ENCODE data around the gene MCAM.

Gene MCAM

GRCh38 chr11:119307219-119307618 lies 9.7 kb downstream of the MCAM start:
- no peak for DNase-seq (ENCODE audit: low read depth, low spot score)

GRCh38 chr11:119306373-119306890 lies 10.5 kb downstream of the MCAM start:
- peak; percentile 60 for DNase-seq (ENCODE audit: low read depth, low spot score)

- no peak for DNase-seq (ENCODE audit: low read depth, low spot score)
Observed at GRCh38 chr11:119305556-119306372, 11.2 kb downstream of the MCAM start.

DNA sequence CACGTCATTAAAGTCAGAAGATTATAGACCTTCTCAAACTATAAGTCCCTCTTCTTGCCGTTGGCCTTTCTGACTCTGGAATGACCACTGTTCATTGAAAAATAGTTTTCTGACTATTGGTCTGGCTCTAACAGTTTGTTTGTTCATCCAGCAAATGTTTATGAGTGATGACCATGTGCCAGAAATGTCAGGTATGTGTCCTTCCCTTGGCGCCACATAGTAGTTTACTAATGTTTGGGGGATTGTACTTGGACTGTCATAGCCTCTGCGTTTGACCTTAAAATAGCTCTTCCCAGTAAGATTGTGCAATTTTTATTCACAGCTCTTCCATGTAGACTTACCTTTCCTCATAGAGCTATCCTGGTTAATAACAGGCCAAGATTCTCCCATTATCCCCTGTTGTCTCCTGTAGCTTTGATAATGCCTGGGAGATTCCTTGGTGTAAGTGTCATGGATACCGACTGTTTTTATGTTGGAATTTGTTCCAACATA lies 13.7 kb downstream of the MCAM start:
- DNase-seq (ENCODE audit: low read depth, low spot score), result no peak

GRCh38 chr11:119300198-119300964 lies 16.5 kb downstream of the MCAM start:
- no peak for DNase-seq (ENCODE audit: low read depth, low spot score)

- DNase-seq (ENCODE audit: low read depth, low spot score), result no peak
Observed at GRCh38 chr11:119299416-119299815, 17.5 kb downstream of the MCAM start.

DNA sequence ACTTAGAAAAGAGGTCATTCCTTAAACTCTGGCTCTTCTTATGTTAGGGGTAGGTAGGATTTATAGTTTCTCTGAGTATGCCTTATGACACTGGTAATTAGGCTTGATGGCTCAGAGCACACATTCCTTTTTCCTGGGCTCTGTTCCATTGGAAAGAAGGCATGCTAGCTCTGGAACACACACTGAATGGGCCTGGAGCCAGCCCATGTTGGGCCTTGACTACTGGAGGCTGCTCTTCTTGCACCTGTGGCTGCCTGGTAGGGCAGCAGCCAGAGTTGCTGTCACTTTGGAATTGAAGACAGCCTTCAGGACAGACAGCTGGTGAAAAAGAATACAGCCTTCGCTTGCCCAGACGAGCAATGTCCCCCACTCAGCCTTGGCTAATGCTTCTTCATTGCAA lies 18.2 kb downstream of the MCAM start:
- DNase-seq (ENCODE audit: low read depth, low spot score), result no peak

DNA sequence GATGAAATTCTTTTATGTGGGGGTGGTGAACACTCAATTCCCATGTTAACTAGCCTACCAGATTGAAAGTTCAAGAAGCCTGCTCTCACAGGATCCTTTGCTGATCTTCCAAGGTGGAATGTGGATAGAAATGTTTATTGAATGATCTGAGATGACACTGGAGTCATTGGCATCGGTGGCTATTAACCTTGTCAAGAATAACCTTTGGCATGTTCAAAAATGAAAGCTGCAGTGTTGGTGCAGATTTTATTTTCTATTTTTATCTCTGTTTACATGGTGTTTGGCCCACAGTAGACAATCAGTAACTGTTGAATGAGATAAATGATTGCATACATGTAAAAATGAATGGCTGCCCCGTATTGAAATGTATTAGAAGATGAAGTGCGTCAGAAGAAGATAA lies 19.0 kb downstream of the MCAM start:
- DNase-seq (ENCODE audit: low read depth, low spot score), result no peak

- DNase-seq (ENCODE audit: low read depth, low spot score), result no peak
Observed at GRCh38 chr11:119295178-119295577, 21.8 kb downstream of the MCAM start.

- no peak for DNase-seq (ENCODE audit: low read depth, low spot score)
Observed at GRCh38 chr11:119293461-119293860, 23.5 kb downstream of the MCAM start.

DNA sequence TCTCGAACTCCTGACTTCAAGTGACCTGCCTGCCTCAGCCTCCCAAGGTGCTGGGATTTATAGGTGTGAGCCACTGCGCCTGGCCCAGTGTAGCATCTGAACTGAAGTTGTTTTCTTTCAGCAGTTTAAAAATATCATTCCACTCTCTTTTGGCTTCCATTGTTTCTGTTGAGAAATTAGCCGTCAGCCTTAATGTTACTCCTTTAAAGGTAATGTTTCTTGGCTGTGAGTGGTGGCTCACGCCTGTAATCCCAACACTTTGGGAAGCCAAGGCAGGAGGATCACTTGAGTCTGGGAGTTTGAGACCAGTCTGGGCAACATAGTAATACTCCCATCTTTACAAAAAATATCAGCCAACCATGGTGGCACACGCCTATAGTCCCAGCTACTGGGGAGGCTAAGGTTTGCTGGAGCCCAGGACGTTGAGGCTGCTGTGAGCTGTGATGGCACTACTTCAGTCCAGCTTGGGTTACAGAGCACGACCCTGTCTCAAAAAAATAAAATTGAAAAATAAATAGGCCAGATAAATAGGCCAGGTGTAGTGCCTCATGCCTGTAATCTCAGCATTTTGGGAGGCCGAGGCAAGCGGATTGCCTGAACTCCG lies 25.9 kb downstream of the MCAM start:
- no peak for DNase-seq (ENCODE audit: low read depth, low spot score)

DNA sequence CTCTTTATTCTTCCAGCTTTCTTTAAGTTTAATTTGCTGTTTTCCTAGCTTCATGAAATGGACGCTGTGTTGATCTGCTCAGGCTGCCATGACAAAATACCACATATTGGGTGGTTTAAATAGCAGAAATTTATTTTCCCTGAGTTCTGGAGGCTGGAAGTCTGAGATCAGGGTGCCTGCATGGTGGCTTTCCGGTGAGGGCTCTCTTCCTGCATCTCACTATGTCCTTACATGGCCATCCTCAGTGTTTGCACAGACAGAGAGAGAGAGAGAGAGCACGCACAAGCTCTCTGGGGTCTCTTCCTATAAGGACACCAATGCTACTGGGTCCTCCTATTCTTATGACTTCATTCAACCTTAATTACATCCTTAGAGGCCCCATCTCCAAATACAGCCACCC lies 28.7 kb downstream of the MCAM start:
- no peak for DNase-seq (ENCODE audit: low read depth, low spot score)

DNA sequence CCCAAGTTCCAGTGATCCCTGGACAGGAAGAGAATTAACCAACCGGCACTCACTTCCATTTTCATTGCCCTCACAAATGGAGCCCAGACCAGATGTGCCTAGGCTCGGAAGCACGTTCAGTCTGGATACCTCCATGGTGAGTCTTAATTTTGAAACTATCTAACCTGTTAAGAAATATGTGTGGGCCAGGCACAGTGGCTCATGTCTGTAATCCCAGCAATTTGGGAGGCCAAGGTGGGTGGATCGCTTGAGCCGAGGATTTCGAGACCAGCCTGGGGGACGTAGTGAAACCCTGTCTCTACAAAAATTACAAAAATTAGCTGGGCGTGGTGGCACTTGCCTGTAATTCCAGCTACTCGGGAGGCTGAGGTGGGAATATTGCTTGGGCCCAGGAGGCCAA lies 31.5 kb downstream of the MCAM start:
- no peak for DNase-seq (ENCODE audit: low read depth, low spot score)

GRCh38 chr11:119284344-119285157 lies 32.4 kb downstream of the MCAM start:
- no peak for DNase-seq (ENCODE audit: low read depth, low spot score)

- no peak for DNase-seq (ENCODE audit: low read depth, low spot score)
Observed at GRCh38 chr11:119282495-119282894, 34.4 kb downstream of the MCAM start.

GRCh38 chr11:119277660-119278059 lies 39.3 kb downstream of the MCAM start:
- no peak for DNase-seq (ENCODE audit: low read depth, low spot score)

DNA sequence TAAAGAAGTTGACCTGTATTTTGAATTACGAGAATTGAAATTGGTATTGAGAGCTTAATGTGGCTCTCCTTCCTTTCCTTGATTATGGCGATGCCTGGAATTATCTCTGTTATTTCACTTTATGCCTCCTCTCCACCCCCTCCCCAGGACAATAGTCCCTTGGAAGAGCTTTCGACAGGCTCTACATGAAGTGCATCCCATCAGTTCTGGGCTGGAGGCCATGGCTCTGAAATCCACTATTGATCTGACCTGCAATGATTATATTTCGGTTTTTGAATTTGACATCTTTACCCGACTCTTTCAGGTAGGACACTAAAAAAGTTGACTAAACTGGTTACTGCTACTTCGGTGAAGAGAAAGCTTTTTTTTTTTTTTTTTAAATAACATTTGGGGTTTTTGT lies 43.2 kb downstream of the MCAM start:
- DNase-seq (ENCODE audit: low read depth, low spot score), result no peak

DNA sequence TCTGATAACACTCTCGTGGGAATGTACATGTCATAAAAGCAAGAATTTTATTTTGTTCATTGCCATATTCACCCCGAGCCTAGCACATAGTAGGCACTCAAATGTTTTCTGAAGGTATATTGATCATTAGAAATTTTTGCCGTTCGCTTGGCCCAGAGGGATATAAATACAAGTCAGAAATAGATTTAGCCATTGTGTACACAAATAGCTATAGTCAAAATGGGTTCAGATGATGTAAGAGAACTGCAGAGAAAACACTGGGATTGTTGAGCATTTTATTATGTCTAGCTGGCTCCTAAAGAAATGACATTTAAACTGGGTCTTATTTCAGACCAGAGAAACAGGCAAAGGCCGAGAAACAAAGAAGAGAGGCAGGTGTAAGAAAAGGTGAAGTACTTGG lies 49.3 kb downstream of the MCAM start:
- no peak for DNase-seq (ENCODE audit: low read depth, low spot score)

- no peak for DNase-seq (ENCODE audit: low read depth, low spot score)
Observed at GRCh38 chr11:119266517-119267255, 50.2 kb downstream of the MCAM start.

DNA sequence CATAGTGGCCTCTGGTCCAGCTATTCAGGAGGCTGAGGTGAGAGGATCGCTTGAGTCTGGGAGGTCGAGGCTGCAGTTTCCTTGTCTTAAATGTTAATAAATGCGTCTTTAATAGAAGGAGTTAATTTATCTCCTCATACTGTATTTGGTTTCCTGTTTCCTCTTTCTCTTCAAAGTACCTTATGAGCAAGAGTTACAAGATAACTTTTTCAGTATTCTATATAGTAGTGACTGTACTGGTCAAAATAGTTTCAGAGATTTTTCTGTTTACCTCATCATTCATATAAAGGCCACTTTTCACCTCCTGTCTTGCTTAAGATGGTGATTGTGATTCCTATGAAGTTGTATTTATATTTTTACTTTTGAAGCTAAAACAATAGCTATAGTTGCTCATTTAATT lies 50.9 kb downstream of the MCAM start:
- no peak for DNase-seq (ENCODE audit: low read depth, low spot score)

All from brain pericyte (primary cell).